ENCODE results near the gene SRSF7. TPM values are rescaled to one million over a fixed set of nuclear protein-coding genes. Genes with fewer than 3 reads are reported as not detected.

SRSF7 gene
- total RNA-seq = 93.5 and 151 TPM in 2 replicates

GRCh38 chr2:38750891-38751595 lies at the start of gene SRSF7:
Gene SRSF7 (minus strand): TSS chr2:38751361. CDS start chr2:38751256, 105 bp downstream.

Other genes with a start within 250 kb of the SRSF7 start
- gene HNRNPLL, start 148.4 kb downstream of the SRSF7 start, total RNA-seq = 49.8 and 68.7 TPM in 2 replicates
- 64.7 and 64.8 TPM in 2 replicates for gene GALM, start 85.2 kb downstream of the SRSF7 start, total RNA-seq
- gene GEMIN6, start 26.8 kb upstream of the SRSF7 start, total RNA-seq = 9.4 and 10.2 TPM in 2 replicates
- gene DHX57, start 124.6 kb upstream of the SRSF7 start, total RNA-seq = 20.3 and 40.3 TPM in 2 replicates
- 10.8 and 27.3 TPM in 2 replicates for gene MORN2, start 124.6 kb upstream of the SRSF7 start, total RNA-seq
- gene ARHGEF33, start 138.5 kb upstream of the SRSF7 start, total RNA-seq = 0.29 and 0.33 TPM in 2 replicates

All from smooth muscle cell of trachea (primary cell).